H1 (cell line): Measurements from ENCODE around the gene PARK7. TPM values are rescaled to one million over a fixed set of nuclear protein-coding genes. Genes with fewer than 3 reads are reported as not detected.
A peak's percentile ranks its signal among the peaks of the same experiment; 100 is the strongest.

ENCODE experiments used
- CTCF ChIA-PET: fragments of 300-600 bp; sonication (Branson Sonifier 250); formaldehyde crosslinking; loops from one replicate; lab custom pipeline; 2021; ENCODE audit not compliant: partially characterized antibody; lab: Charles Lee
- POLR2A ChIA-PET: fragments of 300-600 bp; sonication (Branson Sonifier 250); formaldehyde crosslinking; loops from one replicate; lab custom pipeline; 2021; ENCODE audit warnings: inconsistent platforms; ENCODE audit not compliant: partially characterized antibody; lab: Charles Lee
- DNase-seq, 2 experiments: peaks; one replicate each; pipeline versions ENCODE4 v3.0.0 to v3.0.0-alpha.2; 2010 to 2022; ENCODE audit warnings: low spot score in 2 of 2, low read depth in 1 of 2, mixed read lengths in 1 of 2
- FAIRE-seq: peaks from 2 replicates; lab custom pipeline; 2011; peaks lifted over from hg19 to GRCh38; lab: Jason Lieb, UNC
- H2AFZ ChIP-seq: 2 replicates; pipeline ENCODE4 v1.8.1; 2012; ENCODE audit warnings: low read length, inconsistent platforms
- H2AK5ac ChIP-seq: 2 replicates; pipeline ENCODE4 v1.6.1; 2013; ENCODE audit warnings: low read depth, low read length
- H2BK120ac ChIP-seq: replicated peaks from 2 replicates; pipeline ENCODE3; 2013; ENCODE audit warnings: low read depth, low read length, inconsistent platforms
- H2BK12ac ChIP-seq: 2 replicates; pipeline ENCODE4 v1.6.1; 2013; ENCODE audit warnings: low read depth, low read length
- H2BK15ac ChIP-seq: 2 replicates; pipeline ENCODE4 v1.6.1; 2013; ENCODE audit warnings: low read length
- H2BK20ac ChIP-seq: 2 replicates; pipeline ENCODE4 v1.6.1; 2013; ENCODE audit warnings: low read length
- H2BK5ac ChIP-seq: 2 replicates; pipeline ENCODE4 v1.6.1; 2013; ENCODE audit warnings: low read depth, low read length
- H3K14ac ChIP-seq: 2 replicates; pipeline ENCODE4 v1.6.1; 2013; ENCODE audit warnings: inconsistent platforms; ENCODE audit not compliant: insufficient read length
- H3K18ac ChIP-seq: 2 replicates; pipeline ENCODE4 v1.6.1; 2013; ENCODE audit warnings: low read length; ENCODE audit errors: extremely low read depth
- H3K23ac ChIP-seq: 2 replicates; pipeline ENCODE4 v1.6.1; 2013; ENCODE audit warnings: inconsistent platforms; ENCODE audit not compliant: insufficient read length
- H3K23me2 ChIP-seq: 2 replicates; pipeline ENCODE4 v1.6.1; 2013; ENCODE audit warnings: low read depth, low read length
- H3K27ac ChIP-seq: 2 replicates; pipeline ENCODE4 v1.6.1; 2011; ENCODE audit warnings: low read depth, low read length, inconsistent platforms
- H3K27me3 ChIP-seq, 4 experiments: replicated peaks in 1 of 4; 1 replicate in 1 of 4; 2 replicates in 3 of 4; pipeline versions ENCODE4 v1.6.1 to v1.8.1; 2011 to 2013; ENCODE audit warnings: low read length in 3 of 4, mild to moderate bottlenecking in 3 of 4, inconsistent platforms in 2 of 4, mixed read lengths in 2 of 4, moderate library complexity in 1 of 4; ENCODE audit not compliant: control insufficient read depth in 3 of 4, insufficient read depth in 3 of 4; ENCODE audit errors: extremely low read depth in 1 of 4
- H3K36me3 ChIP-seq, 4 experiments: 2 replicates each; pipeline versions ENCODE4 v1.6.1 to v1.8.1; 2011 to 2013; ENCODE audit warnings: mild to moderate bottlenecking in 4 of 4, low read length in 3 of 4, moderate library complexity in 2 of 4, control low read depth in 1 of 4, inconsistent platforms in 1 of 4; ENCODE audit not compliant: insufficient read depth in 4 of 4, control insufficient read depth in 2 of 4
- H3K4ac ChIP-seq: replicated peaks from 2 replicates; pipeline ENCODE3; 2013; ENCODE audit warnings: low read length, low read depth, mixed read lengths, inconsistent platforms; ENCODE audit not compliant: insufficient read length
- H3K4me1 ChIP-seq, 4 experiments: replicated peaks in 1 of 4; 1 replicate in 1 of 4; 2 replicates in 3 of 4; pipeline versions ENCODE4 v1.6.1 to v1.8.1; 2011 to 2013; ENCODE audit warnings: low read length in 3 of 4, inconsistent platforms in 2 of 4, mixed read lengths in 1 of 4; ENCODE audit not compliant: insufficient read depth in 4 of 4, control insufficient read depth in 3 of 4
- H3K4me2 ChIP-seq, 2 experiments: 2 replicates each; pipeline versions ENCODE4 v1.6.1 to v1.8.1; 2011 to 2013; ENCODE audit warnings: low read depth in 2 of 2, low read length in 2 of 2, control low read depth in 1 of 2, inconsistent platforms in 1 of 2, mild to moderate bottlenecking in 1 of 2; ENCODE audit not compliant: insufficient read depth in 1 of 2
- H3K4me3 ChIP-seq, 4 experiments: fragments of 200-600, 300-600 bp in 1 of 4; sonication (generic), shearing (Covaris generic), sonication (Bioruptor Twin) in 1 of 4; 2 replicates each; pipeline versions ENCODE4 v1.5.1 to v1.8.1; 2011 to 2016; ENCODE audit warnings: low read length in 4 of 4, low read depth in 3 of 4, control low read depth in 2 of 4, inconsistent platforms in 2 of 4, mild to moderate bottlenecking in 2 of 4, mixed read lengths in 1 of 4, moderate library complexity in 1 of 4; ENCODE audit not compliant: insufficient read depth in 2 of 4; ENCODE audit errors: extremely low read depth in 1 of 4
- H3K56ac ChIP-seq: replicated peaks from 2 replicates; pipeline ENCODE3; 2013; ENCODE audit warnings: low read depth, mild to moderate bottlenecking, mixed read lengths, low read length, inconsistent platforms; ENCODE audit not compliant: insufficient read length
- H3K79me1 ChIP-seq: 2 replicates; pipeline ENCODE4 v1.6.1; 2013; ENCODE audit warnings: low read depth, low read length, control low read depth
- H3K79me2 ChIP-seq, 2 experiments: 2 replicates each; pipeline versions ENCODE4 v1.6.1 to v1.8.1; 2012 to 2013; ENCODE audit warnings: low read length in 2 of 2, mild to moderate bottlenecking in 2 of 2, inconsistent platforms in 1 of 2; ENCODE audit not compliant: insufficient read depth in 2 of 2, control insufficient read depth in 1 of 2
- H3K9ac ChIP-seq, 4 experiments: replicated peaks in 1 of 4; 1 replicate in 1 of 4; 2 replicates in 3 of 4; pipeline versions ENCODE4 v1.6.1 to v1.8.1; 2011 to 2013; ENCODE audit warnings: low read depth in 3 of 4, low read length in 3 of 4, control low read depth in 2 of 4, mild to moderate bottlenecking in 2 of 4, moderate library complexity in 2 of 4, inconsistent platforms in 1 of 4; ENCODE audit errors: extremely low read depth in 1 of 4
- H3K9me3 ChIP-seq, 2 experiments: 2 replicates each; pipeline versions ENCODE4 v1.6.1 to v1.8.1; 2012 to 2013; ENCODE audit warnings: mild to moderate bottlenecking in 2 of 2, moderate library complexity in 2 of 2, control low read depth in 1 of 2, inconsistent platforms in 1 of 2, low read depth in 1 of 2, low read length in 1 of 2, mixed read lengths in 1 of 2; ENCODE audit not compliant: insufficient read depth in 2 of 2
- H4K20me1 ChIP-seq, 2 experiments: replicated peaks in 1 of 2; 2 replicates each; pipeline versions ENCODE3 to v1.8.1; 2011 to 2013; ENCODE audit warnings: inconsistent platforms in 2 of 2, low read length in 2 of 2, mild to moderate bottlenecking in 1 of 2; ENCODE audit not compliant: insufficient read depth in 2 of 2, control insufficient read depth in 1 of 2
- H4K5ac ChIP-seq: 2 replicates; pipeline ENCODE4 v1.6.1; 2013; ENCODE audit warnings: low read length, low read depth, mixed read lengths, inconsistent platforms; ENCODE audit not compliant: insufficient read length
- H4K8ac ChIP-seq: 2 replicates; pipeline ENCODE4 v1.8.0; 2013; ENCODE audit warnings: mild to moderate bottlenecking, moderate library complexity, low read length, inconsistent platforms; ENCODE audit not compliant: insufficient read depth; ENCODE audit errors: extremely low read depth
- H4K91ac ChIP-seq: replicated peaks from 2 replicates; pipeline ENCODE3; 2013; ENCODE audit warnings: low read length, mixed read lengths, inconsistent platforms; ENCODE audit not compliant: insufficient read length
- CBX5 ChIP-seq: fragments of 300-800, 300-1000 bp; sonication (generic); IDR thresholded peaks from 2 replicates; pipeline ENCODE4 v1.7.1; 2016; ENCODE audit warnings: antibody characterized with exemption, low read length, low read depth
- FOSL1 ChIP-seq: IDR thresholded peaks from 2 replicates; pipeline ENCODE4 v1.6.1; 2011; ENCODE audit warnings: mild to moderate bottlenecking, low read depth, low read length, moderate library complexity; ENCODE audit not compliant: insufficient read depth
- HDAC2 ChIP-seq, 2 experiments: fragments of 300-600 bp in 1 of 2; sonication (generic) in 1 of 2; IDR thresholded peaks; 2 replicates each; pipeline ENCODE4 v1.6.1; 2011 to 2012; ENCODE audit warnings: low read depth in 2 of 2, low read length in 2 of 2, mild to moderate bottlenecking in 2 of 2, moderate library complexity in 2 of 2, borderline replicate concordance in 1 of 2, inconsistent platforms in 1 of 2
- KDM1A ChIP-seq: fragments of 200-600, 300-600 bp; sonication (generic); IDR thresholded peaks from 2 replicates; pipeline ENCODE4 v1.7.1; 2016; ENCODE audit warnings: mild to moderate bottlenecking, low read length, borderline replicate concordance
- NANOG ChIP-seq: IDR thresholded peaks from 2 replicates; pipeline ENCODE4 v1.6.1; 2011; ENCODE audit warnings: low read length, low read depth, mild to moderate bottlenecking, inconsistent platforms; ENCODE audit not compliant: insufficient read depth, poor library complexity, severe bottlenecking
- RAD21 ChIP-seq, 2 experiments: IDR thresholded peaks in 1 of 2; conservative IDR thresholded peaks in 1 of 2; 2 replicates each; pipeline ENCODE4 v1.6.1; 2011; ENCODE audit warnings: low read depth in 2 of 2, low read length in 2 of 2, improper control_type of control experiment in 1 of 2, inconsistent platforms in 1 of 2, mild to moderate bottlenecking in 1 of 2, moderate library complexity in 1 of 2
- RNF2 ChIP-seq: fragments of 200-900, 300-1000 bp; sonication (generic); IDR thresholded peaks from 2 replicates; pipeline ENCODE4 v1.7.1; 2016; ENCODE audit warnings: borderline replicate concordance, low read depth, mild to moderate bottlenecking, antibody characterized with exemption, low read length; ENCODE audit not compliant: poor library complexity, severe bottlenecking; ENCODE audit errors: missing control alignments
- TAF1 ChIP-seq: IDR thresholded peaks from 2 replicates; pipeline ENCODE4 v1.6.1; 2011; ENCODE audit warnings: mild to moderate bottlenecking, low read depth, low read length
- WGBS, 2 experiments: shearing (Covaris generic) in 1 of 2; methylation state at CpG; one replicate each; pipeline versions ENCODE4 v1.1.6 to v1.1.7; 2013 to 2015; ENCODE audit warnings: low lambda C conversion rate in 2 of 2, mixed read lengths in 2 of 2, inconsistent platforms in 1 of 2, low coverage in 1 of 2, missing lambda C conversion rate in 1 of 2; ENCODE audit not compliant: insufficient replicate concordance in 2 of 2, insufficient coverage in 1 of 2, insufficient read length in 1 of 2; ENCODE audit errors: extremely low coverage in 1 of 2, missing lambda C conversion rate in 1 of 2; 5-methylcytosine and 5-hydroxymethylcytosine counted together
- polyA plus RNA-seq, 7 experiments: library from polyadenylated mRNA; depleted of rRNA in 3 of 7; stranded (reverse) in 5 of 7; unstranded in 2 of 7; fragments of >200 nt in 5 of 7; fragments of 200-250 nt in 2 of 7; gene quantifications; 1 replicate in 5 of 7; 2 replicates in 1 of 7; 4 replicates in 1 of 7; pipeline versions ENCODE4 v1.2.1 to v1.2.3, GENCODE V29; 2011 to 2013; ENCODE audit warnings: missing spikeins in 2 of 7, mixed read lengths in 2 of 7
- total RNA-seq: library from RNA; stranded (reverse); fragmentation: NEBNext Ultra II Directional; extraction: Animal tissue kit (Norgen Biotek cat#: 25700); gene quantifications from 2 replicates; pipeline ENCODE4 v1.2.1, GENCODE V29; 2021

PARK7 gene
- total and polyA plus RNA-seq, 2 of the 8 experiments (the other 6 are each of a cell fraction or from before 2014, with no cell fraction given): 206 to 383 TPM

DNA sequence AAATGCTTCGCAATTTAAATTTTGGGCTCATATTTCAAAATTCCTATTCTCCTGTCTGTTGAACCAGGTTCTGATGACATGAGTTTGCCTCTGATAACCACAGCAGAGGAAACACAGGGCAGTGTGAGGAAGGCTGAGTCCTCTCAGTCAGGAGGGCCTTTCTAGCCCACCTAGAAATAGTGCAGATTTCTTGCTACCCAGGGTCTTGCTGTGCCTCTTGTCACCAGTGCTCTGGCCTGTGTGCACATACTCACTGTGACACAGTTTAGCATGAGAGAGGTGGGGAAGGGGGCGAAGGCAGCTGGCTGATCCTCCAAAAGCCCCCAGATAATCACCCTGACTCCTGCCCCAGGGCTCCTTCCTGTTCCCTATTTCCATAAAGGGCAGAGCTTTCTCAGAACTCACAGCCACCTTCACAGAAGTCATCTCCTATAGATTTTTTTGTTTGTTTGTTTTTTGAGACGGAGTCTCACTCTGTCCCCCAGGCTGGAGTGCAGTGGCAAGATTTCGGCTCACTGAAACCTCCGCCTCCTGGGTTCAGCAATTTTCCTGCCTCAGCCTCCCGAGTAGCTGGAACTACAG, 40.9 kb downstream of the PARK7 start:
- Histone ChIP-seq H3K56ac (no peak overlapping the region), H3K18ac (no peak overlapping the region), H2BK120ac (no peak overlapping the region), H4K91ac (no peak overlapping the region), H4K8ac (no peak overlapping the region), H4K20me1 (no peaks in the 10 kb centered on the region), H2AFZ (no peak overlapping the region), H2BK20ac (no peak overlapping the region), H3K79me1 (no peaks in the 10 kb centered on the region), H3K9ac (no peak overlapping the region), H3K9me3 (no peaks in the 10 kb centered on the region), H3K4me3 (no peak overlapping the region), H3K4me2 (no peak overlapping the region), H3K23me2 (no peaks in the 10 kb centered on the region), H3K23ac (no peak overlapping the region), H3K4ac (no peak overlapping the region), H3K14ac (no peak overlapping the region), H3K36me3 (no peaks in the 10 kb centered on the region; a peak in 1 of 8 replicates), H3K79me2 (no peaks in the 10 kb centered on the region), H4K5ac (no peak overlapping the region), H3K27me3 (no peaks in the 10 kb centered on the region), H2BK15ac (no peak overlapping the region), H2BK12ac (0 out of 2 replicates have a peak overlapping the region, but pooled peaks have one; percentile 90), H3K4me1 (peaks cover 4 to 19% (median 12%) of the 10 kb centered on the region in 4 experiments), H3K27ac (no peak overlapping the region), H2AK5ac (peak overlapping the region; percentile 98; the same call in 1 of the 2 replicates), H2BK5ac (no peak overlapping the region)
- DNase-seq: no peak
- 90% methylated on average over 6 of the region's 6 CpGs; no CpG with 5 or more reads in 1 of the 2 experiments for WGBS, 2 experiments
- ChIA-PET POLR2A (interaction anchor here (1.1 kb wide), 1 partner anchor 11 kb away, joined by 3 read pairs; no protein-coding TSS in a partner anchor), CTCF (interaction anchor here (0.9 to 1.8 kb wide), 3 partner anchors 18 to 341 kb away, joined by 3 to 4 read pairs (median 3); no protein-coding TSS in a partner anchor)
- FAIRE-seq: no peak
- TF ChIP-seq RNF2 (no peak), NANOG (no peak), TAF1 (no peak), HDAC2 (IDR thresholded peaks at IDR 0.05; ENCODE audit: borderline replicate concordance in 1 of 2, low read depth in 2 of 2, low read length in 2 of 2) (no peak), CBX5 (no peak), KDM1A (no peak), FOSL1 (no peak), RAD21 (IDR thresholded peaks at IDR 0.05 in 1 of 2, conservative IDR thresholded peaks at IDR 0.05 in 1 of 2; ENCODE audit: low read depth in 2 of 2, low read length in 2 of 2) (no peak)
